CD14-positive monocyte (primary cell): Measurements from ENCODE around the gene ANKRD34C. TPM values are rescaled to one million over a fixed set of nuclear protein-coding genes. Genes with fewer than 3 reads are reported as not detected.

Source experiments
- DNase-seq, 3 donors: peaks; one replicate each; pipeline ENCODE4 v3.0.0-alpha.2; 2011 to 2022
- H2AFZ ChIP-seq: 2 replicates; pipeline ENCODE4 v1.6.0; 2012; ENCODE audit warnings: mild to moderate bottlenecking, low read depth, low read length, inconsistent platforms; ENCODE audit not compliant: insufficient read depth, poor library complexity, severe bottlenecking
- H3K27ac ChIP-seq, 2 donors: 1 replicate in 1 of 2; 2 replicates in 1 of 2; pipeline ENCODE4 v1.5.1; 2012 to 2013; ENCODE audit warnings: low read length in 2 of 2, control low read depth in 1 of 2, inconsistent platforms in 1 of 2, low read depth in 1 of 2, mild to moderate bottlenecking in 1 of 2
- H3K27me3 ChIP-seq, 2 donors: one replicate each; pipeline versions ENCODE4 v1.6.0 to v1.6.1; 2011 to 2013; ENCODE audit warnings: low read length in 2 of 2; ENCODE audit not compliant: control insufficient read depth in 2 of 2, insufficient read depth in 2 of 2
- H3K36me3 ChIP-seq, 2 donors: replicated peaks in 1 of 2; 1 replicate in 1 of 2; 2 replicates in 1 of 2; pipeline versions ENCODE4 v1.5.1 to v1.6.1; 2012 to 2013; ENCODE audit warnings: low read length in 2 of 2, control low read depth in 1 of 2, inconsistent platforms in 1 of 2, mild to moderate bottlenecking in 1 of 2; ENCODE audit not compliant: insufficient read depth in 2 of 2, control insufficient read depth in 1 of 2
- H3K4me1 ChIP-seq, 2 donors: 1 replicate in 1 of 2; 2 replicates in 1 of 2; pipeline versions ENCODE4 v1.5.1 to v1.6.1; 2012 to 2013; ENCODE audit warnings: low read length in 2 of 2, control low read depth in 1 of 2, inconsistent platforms in 1 of 2, mild to moderate bottlenecking in 1 of 2, moderate library complexity in 1 of 2; ENCODE audit not compliant: insufficient read depth in 2 of 2, control insufficient read depth in 1 of 2
- H3K4me2 ChIP-seq: replicated peaks from 2 replicates; pipeline ENCODE3; 2012; ENCODE audit warnings: low read length, moderate library complexity, mild to moderate bottlenecking; ENCODE audit not compliant: poor library complexity, severe bottlenecking; ENCODE audit errors: extremely low read depth
- H3K4me3 ChIP-seq, 3 experiments: fragments of 200-600 bp in 1 of 3; sonication (generic) in 1 of 3; replicated peaks in 1 of 3; 1 replicate in 2 of 3; 2 replicates in 1 of 3; pipeline ENCODE4 v1.5.1; 2011 to 2013; ENCODE audit warnings: low read length in 3 of 3, mild to moderate bottlenecking in 3 of 3, control low read depth in 2 of 3, low read depth in 2 of 3, inconsistent platforms in 1 of 3, moderate library complexity in 1 of 3
- H3K79me2 ChIP-seq: 2 replicates; pipeline ENCODE4 v1.6.0; 2012; ENCODE audit warnings: mild to moderate bottlenecking, control low read depth, inconsistent platforms, low read length, moderate library complexity; ENCODE audit not compliant: insufficient read depth
- H3K9ac ChIP-seq: 2 replicates; pipeline ENCODE4 v1.6.0; 2017; ENCODE audit warnings: low read length, mild to moderate bottlenecking; ENCODE audit not compliant: insufficient read depth, poor library complexity, severe bottlenecking
- H3K9me3 ChIP-seq, 2 donors: replicated peaks in 1 of 2; 1 replicate in 1 of 2; 2 replicates in 1 of 2; pipeline versions ENCODE4 v1.5.1 to v1.6.1; 2012 to 2013; ENCODE audit warnings: low read length in 2 of 2, control low read depth in 1 of 2; ENCODE audit not compliant: control insufficient read depth in 1 of 2, insufficient read depth in 1 of 2
- H4K20me1 ChIP-seq: 2 replicates; pipeline ENCODE4 v1.6.0; 2012; ENCODE audit warnings: mild to moderate bottlenecking, low read length, control low read depth, moderate library complexity; ENCODE audit not compliant: insufficient read depth
- H3K27ac Mint-ChIP-seq, 7 donors: one replicate each; pipeline ENCODE4 v1.8.0; 2020; ENCODE audit warnings: mild to moderate bottlenecking in 7 of 7, mixed read lengths in 7 of 7, moderate library complexity in 6 of 7, inconsistent platforms in 2 of 7
- H3K27me3 Mint-ChIP-seq, 3 donors: one replicate each; pipeline ENCODE4 v1.8.0; 2021 to 2022; ENCODE audit warnings: low read depth in 3 of 3, mild to moderate bottlenecking in 3 of 3, mixed read lengths in 3 of 3, moderate library complexity in 3 of 3, inconsistent platforms in 1 of 3
- H3K36me3 Mint-ChIP-seq, 2 donors: one replicate each; pipeline ENCODE4 v1.8.0; 2020; ENCODE audit warnings: mixed read lengths in 2 of 2, inconsistent platforms in 1 of 2, mild to moderate bottlenecking in 1 of 2
- H3K4me1 Mint-ChIP-seq: one replicate; pipeline ENCODE4 v1.8.0; 2020; ENCODE audit warnings: mild to moderate bottlenecking, mixed read lengths
- H3K4me3 Mint-ChIP-seq, 2 donors: one replicate each; pipeline ENCODE4 v1.8.0; 2020; ENCODE audit warnings: mild to moderate bottlenecking in 2 of 2, mixed read lengths in 2 of 2, moderate library complexity in 1 of 2
- H3K9me3 Mint-ChIP-seq, 7 donors: one replicate each; pipeline ENCODE4 v1.8.0; 2020 to 2022; ENCODE audit warnings: mixed read lengths in 7 of 7, mild to moderate bottlenecking in 6 of 7, moderate library complexity in 6 of 7, inconsistent platforms in 2 of 7
- CTCF ChIP-seq: fragments of 200-600 bp; IDR thresholded peaks from one replicate; pipeline ENCODE4 v1.8.0; 2022; ENCODE audit warnings: antibody characterized with exemption, mild to moderate bottlenecking
- WGBS: methylation state at CpG from one replicate; pipeline ENCODE4 v1.1.5; 2013; ENCODE audit warnings: missing lambda C conversion rate; ENCODE audit not compliant: insufficient coverage; 5-methylcytosine and 5-hydroxymethylcytosine counted together
- intact Hi-C, 2 donors: fragments of 100-400 bp; cut with micrococcal nuclease; formaldehyde crosslinking; loops; one replicate each; pipeline versions ENCODE4 v1.15.0 to v1.15.1; 2023
- polyA plus RNA-seq, 3 donors: library from polyadenylated mRNA; depleted of rRNA in 1 of 3; unstranded in 2 of 3; stranded (reverse) in 1 of 3; fragments of 300-500 nt in 2 of 3; fragments of >200 nt in 1 of 3; fragmentation: Illumina TruSeq in 2 of 3; gene quantifications; 1 replicate in 2 of 3; 2 replicates in 1 of 3; pipeline ENCODE4 v1.2.3, GENCODE V29; 2012 to 2021

ANKRD34C gene
- polyA plus RNA-seq, 3 donors, result not detected

- peaks cover 6 to 16% (median 14%) of the 10 kb centered on the region in 3 donors for H3K27me3 Mint-ChIP-seq
- intact Hi-C loops, result no loop called here
These were observed 37.6 kb upstream of the ANKRD34C start for GRCh38 chr15:79244876-79245275.

GRCh38 chr15:79248183-79248582, 34.3 kb upstream of the ANKRD34C start:
- no peaks in the 10 kb centered on the region for H3K36me3 ChIP-seq

More at GRCh38 chr15:79244876-79245275, 37.6 kb upstream of the ANKRD34C start:
- no peak overlapping the region for H2AFZ ChIP-seq
- TF ChIP-seq CTCF, result no peak
- H3K4me3 Mint-ChIP-seq, result no peak overlapping the region
- no peaks in the 10 kb centered on the region for H4K20me1 ChIP-seq
- H3K9ac ChIP-seq, result no peak overlapping the region
- no peak overlapping the region for H3K27ac Mint-ChIP-seq
- H3K9me3 Mint-ChIP-seq, result peaks cover 0 to 2% (median 0%) of the 10 kb centered on the region in 7 donors
- DNase-seq, result no peak
- H3K27ac ChIP-seq, result no peak overlapping the region
- H3K4me3 ChIP-seq, result no peak overlapping the region
- H3K79me2 ChIP-seq, result no peaks in the 10 kb centered on the region
- H3K4me2 ChIP-seq, result no peak overlapping the region
- H3K4me1 Mint-ChIP-seq, result no peaks in the 10 kb centered on the region
- peaks cover 0 to 2% of the 10 kb centered on the region in 2 donors for H3K27me3 ChIP-seq
- H3K36me3 ChIP-seq, result no peaks in the 10 kb centered on the region
- H3K4me1 ChIP-seq, result no peaks in the 10 kb centered on the region
- 85% methylated on average over 2 of the region's 5 CpGs for WGBS
- H3K9me3 ChIP-seq, result no peaks in the 10 kb centered on the region
- H3K36me3 Mint-ChIP-seq, result no peaks in the 10 kb centered on the region

More at GRCh38 chr15:79248183-79248582, 34.3 kb upstream of the ANKRD34C start:
- Mint-ChIP-seq H3K27me3 (peaks cover 6 to 19% (median 9%) of the 10 kb centered on the region in 3 donors), H3K4me1 (no peaks in the 10 kb centered on the region), H3K36me3 (no peaks in the 10 kb centered on the region), H3K4me3 (no peak overlapping the region), H3K9me3 (peaks cover 0 to 3% (median 0%) of the 10 kb centered on the region in 7 donors), H3K27ac (no peak overlapping the region)
- no peak for TF ChIP-seq CTCF
- H2AFZ ChIP-seq, result no peak overlapping the region
- H3K9ac ChIP-seq, result no peak overlapping the region
- no peak overlapping the region for H3K27ac ChIP-seq
- H3K4me1 ChIP-seq, result no peaks in the 10 kb centered on the region
- H3K9me3 ChIP-seq, result no peaks in the 10 kb centered on the region
- no peaks in the 10 kb centered on the region for H3K79me2 ChIP-seq
- no peak overlapping the region for H3K4me3 ChIP-seq
- DNase-seq, result no peak
- intact Hi-C loops, result no loop called here
- no peak overlapping the region for H3K4me2 ChIP-seq
- no CpG with 5 or more reads among the region's 2 CpGs for WGBS
- H4K20me1 ChIP-seq, result no peaks in the 10 kb centered on the region
- peaks cover 2% of the 10 kb centered on the region in 2 donors for H3K27me3 ChIP-seq
